GM19351 (cell line): ENCODE measurements around the gene EMX2.

Experiments
- ATAC-seq: cut with Tn5 transposase; IDR thresholded peaks from one replicate; pipeline ENCODE4 v1.9.1; 2021; ENCODE audit warnings: mild to moderate bottlenecking, moderate library complexity; ENCODE audit not compliant: unreplicated experiment

The EMX2 gene

GRCh38 chr10:117531371-117532002, 11.1 kb upstream of the EMX2 start:
- no peak for ATAC-seq

DNA sequence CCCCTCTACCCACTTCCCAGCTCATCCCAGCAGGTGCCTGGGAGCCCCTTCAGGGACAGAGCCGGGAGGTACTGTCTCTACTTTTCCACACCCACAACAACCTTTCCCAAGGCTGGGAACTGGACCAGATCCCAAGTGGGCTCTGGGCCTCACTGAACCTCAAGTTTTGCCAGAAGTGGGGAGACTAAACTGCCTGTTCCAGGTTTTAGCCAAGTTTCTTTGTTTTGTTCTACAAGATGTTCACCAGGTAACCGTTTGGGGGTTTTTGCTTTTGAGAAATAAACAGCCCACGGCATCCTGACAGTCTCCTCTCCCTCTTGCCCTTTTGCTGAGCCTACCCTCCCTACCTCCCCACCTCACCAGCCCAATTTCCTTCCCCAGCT, 10.6 kb upstream of the EMX2 start:
- no peak for ATAC-seq

DNA sequence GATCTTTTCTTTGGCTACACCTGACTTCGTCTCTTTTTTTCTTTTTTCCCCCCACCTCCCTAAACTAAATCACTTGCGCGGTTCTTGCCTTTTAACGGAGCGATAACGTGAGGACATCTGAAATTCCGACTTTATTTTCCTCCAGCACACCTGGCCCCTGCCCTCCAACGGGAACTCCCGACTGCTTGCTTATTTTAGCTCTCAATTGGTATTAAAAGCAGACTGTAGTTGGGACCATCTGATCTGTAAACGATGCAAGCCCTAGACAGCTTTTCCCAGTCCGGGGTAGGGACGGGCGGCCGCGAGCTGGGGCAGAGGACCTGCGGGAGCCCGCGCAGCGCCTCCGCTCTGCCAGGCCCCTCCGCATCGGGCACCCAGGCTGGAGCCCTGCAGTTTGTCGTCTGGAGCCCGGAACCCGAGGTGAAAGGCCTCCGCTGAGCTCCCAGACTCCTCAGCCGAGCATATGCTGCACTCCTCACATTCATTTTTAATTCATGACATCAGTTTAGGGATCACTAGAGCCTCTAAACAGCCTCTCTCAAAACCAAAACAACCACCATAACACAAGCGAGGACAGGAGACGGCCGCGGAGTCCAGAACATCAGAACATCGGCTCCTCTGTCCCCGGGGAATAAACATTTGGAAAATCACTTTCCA, 10.0 kb upstream of the EMX2 start:
- ATAC-seq, result no peak

- ATAC-seq, result no peak
Measured at GRCh38 chr10:117533507-117534281, 8.9 kb upstream of the EMX2 start.

GRCh38 chr10:117534321-117535297, 7.9 kb upstream of the EMX2 start:
- ATAC-seq, result no peak

DNA sequence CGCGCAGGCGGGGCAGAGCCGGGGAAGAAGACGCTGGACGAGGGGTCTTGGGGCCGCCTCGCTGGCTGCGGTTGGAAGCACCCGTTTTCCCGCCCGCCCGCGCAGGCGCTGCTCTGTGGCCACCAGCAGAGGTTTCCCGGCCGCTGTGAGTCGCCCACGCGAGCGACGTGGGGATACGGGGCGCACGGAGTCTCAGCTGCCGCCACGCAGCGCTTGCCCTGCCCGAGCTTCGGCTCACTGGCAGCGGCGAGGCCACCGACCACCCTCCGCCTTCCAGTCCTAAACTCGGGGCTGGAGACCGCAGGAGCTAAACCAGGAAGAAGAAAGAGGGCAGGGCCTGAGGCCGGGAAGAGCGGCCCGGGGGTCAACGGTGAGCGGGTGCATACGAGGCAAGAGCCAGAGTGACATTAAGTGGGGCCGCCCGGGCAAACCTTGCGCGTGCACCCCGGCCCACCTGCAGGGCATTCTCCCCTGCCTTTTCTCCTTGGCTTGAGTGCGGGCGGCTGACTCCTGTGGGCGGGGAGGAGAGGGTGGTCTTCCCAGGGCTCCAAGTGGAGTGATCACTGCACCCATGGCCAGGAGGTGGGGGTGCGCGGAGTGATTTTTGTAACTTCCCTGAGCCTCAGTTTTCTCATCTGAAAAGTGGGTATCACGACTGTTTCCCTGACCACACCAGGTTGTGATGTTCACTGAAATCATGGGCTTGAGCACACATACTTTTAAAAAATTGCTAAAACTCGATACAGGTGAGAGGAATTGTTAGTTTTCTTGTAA, 7.1 kb upstream of the EMX2 start:
- ATAC-seq, result no peak

DNA sequence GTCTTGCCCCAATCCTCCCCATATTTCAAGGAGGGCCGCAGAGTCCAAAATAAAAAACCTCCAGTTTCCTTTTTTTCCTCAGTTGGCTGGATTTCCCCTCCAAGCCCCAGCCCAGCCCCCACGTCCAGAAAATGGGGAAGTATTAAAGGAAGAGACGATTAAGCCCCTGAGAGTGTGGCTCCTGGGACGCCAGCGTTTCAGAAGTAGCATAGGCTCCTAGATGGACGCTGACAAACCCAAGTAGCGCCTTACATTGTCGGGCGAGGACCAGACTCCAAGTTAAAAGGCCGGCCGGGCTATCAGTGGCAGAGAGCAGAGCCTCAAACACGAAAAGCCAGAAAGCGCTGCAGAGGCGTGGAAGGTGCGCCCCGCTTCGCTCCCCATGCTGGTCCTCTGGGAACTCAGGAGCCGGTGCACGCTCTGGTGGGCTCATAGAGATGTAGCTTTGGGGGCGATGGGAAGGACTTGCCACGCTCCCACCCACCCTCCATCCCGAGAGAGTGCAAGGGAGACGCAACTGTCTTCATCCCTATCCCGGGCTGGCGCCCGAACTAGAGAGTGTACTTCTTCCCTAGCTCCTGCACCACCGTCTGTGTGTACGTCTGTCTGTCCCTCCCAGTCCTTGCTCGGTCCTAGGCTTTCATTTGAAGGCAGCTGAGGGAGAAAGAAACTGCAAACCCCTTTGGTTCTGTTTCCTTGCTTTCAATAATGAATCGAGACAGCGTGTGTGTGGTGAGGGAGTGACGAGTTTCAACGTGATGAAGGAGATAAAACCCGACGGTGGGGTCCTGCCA, 6.3 kb upstream of the EMX2 start:
- no peak for ATAC-seq

GRCh38 chr10:117536866-117537435, 5.6 kb upstream of the EMX2 start:
- ATAC-seq, result no peak

GRCh38 chr10:117537436-117537903, 5.1 kb upstream of the EMX2 start:
- ATAC-seq, result no peak

DNA sequence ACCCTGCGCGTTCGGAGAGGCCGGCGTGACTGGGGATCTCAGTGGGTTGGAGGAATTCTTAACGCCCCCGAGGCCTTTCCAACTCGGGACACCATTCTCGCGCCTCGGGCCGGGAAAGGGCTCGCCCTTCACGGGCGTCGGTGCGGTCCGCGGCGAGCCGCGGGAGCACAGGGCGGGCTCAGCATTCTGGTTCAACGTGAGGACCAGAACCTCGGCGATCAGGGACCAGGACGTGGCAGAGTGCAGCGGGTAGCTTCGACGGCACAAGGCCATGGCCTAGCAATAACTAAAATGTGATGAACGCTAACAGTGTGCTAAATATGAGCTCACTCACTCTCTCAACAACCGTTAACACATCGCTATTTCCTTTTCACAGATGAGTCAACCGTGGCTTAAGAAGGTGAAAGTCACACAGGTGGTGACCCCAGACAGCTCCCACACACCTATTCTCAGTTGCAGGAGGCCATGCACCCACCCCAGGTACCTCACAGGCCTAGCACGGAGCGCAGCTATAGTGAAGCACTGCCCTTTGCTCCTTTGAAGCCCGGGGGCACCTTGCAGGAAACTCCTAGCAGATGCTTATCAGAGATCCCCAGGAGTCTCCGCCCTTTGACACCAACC, 4.5 kb upstream of the EMX2 start:
- peak; percentile 52 for ATAC-seq

DNA sequence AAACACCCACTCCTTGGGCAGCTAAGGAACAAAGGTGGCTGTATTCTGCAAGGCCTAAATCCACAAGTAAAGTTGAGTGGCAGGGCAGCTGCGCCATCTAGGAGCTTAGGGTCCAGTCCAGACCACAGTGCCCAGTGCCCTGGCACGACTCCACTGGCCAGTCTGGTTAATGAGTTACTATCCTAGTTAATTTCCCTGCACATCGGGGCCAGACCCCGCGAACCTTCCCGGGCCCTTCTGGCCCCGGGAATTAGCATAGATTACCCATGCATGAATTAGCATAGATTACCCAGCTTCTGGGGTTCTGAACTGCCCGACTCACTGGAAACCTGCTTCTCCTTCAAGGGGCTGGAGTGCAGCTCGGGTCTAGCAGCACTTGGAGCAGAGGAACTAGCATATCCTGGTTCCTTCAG, 3.2 kb upstream of the EMX2 start:
- no peak for ATAC-seq

DNA sequence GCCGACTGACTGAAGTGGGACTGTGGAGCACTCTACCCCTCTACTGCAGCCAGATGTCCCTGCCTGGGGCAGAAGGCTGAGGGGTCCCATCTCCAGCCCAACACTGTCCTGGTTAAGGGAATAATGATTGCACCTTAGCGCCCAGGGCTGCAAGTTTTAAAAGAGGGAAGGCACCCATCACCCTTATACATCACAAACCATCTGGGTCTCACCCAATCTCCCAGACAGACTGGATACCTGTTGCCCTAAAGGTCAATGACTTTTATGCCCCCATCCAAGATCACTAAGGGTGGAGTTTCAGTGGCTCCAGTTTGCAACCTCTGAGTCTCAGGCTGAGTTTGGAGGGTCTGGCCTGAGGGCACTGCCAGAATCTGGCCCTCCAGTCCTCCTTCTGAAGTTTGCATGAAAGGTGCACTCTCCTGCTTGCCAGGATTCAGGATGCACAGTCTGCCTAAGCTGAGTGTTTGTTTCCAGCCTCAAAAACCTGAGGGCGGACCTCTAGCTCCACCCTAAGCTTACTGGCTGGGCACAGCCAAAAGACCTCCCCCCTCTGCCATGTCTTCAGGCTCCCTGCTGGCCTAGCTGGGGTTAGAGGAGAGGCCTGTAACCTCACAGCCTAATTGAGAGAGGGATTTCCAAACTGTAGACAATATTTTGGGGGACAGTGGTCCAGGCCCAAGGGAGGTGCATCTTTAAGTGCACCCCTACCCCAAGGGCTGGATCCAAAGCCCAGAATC, 2.5 kb upstream of the EMX2 start:
- ATAC-seq, result no peak

DNA sequence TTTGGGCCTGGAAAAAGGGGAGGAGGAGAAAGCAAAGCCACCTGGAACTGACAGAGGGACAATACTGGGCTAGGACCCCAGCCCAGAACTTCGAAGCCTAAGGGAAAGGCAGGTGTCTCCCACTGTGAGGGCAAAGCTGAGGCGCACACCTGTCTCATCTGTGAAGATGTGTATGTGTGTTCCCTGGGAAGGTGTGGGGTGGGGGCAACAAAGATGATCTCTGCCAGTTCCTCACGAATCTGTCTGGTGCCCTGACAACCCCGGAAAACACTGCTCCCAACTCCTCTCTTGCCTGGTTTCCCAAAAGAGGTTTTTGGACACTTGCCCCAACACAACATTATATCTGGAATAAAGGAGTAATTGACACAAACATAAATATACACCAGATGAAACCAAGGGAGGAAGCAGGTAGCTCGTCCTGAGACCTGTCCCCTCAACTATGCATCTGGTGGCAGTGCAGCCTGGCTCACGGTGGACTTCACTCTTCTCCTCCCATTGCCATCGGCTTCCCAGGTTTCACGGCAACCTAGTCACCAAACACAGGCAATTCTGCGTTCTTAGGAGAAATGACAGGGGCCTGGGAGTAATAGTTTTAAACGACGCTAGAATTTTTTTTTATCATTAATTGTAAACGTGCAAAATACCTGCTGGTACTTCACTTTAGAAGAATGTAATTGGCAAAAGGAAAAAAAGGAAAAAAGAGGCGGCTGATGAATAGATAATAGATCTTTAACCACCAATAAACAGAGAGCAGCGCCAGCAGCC, 1.7 kb upstream of the EMX2 start:
- ATAC-seq, result no peak

DNA sequence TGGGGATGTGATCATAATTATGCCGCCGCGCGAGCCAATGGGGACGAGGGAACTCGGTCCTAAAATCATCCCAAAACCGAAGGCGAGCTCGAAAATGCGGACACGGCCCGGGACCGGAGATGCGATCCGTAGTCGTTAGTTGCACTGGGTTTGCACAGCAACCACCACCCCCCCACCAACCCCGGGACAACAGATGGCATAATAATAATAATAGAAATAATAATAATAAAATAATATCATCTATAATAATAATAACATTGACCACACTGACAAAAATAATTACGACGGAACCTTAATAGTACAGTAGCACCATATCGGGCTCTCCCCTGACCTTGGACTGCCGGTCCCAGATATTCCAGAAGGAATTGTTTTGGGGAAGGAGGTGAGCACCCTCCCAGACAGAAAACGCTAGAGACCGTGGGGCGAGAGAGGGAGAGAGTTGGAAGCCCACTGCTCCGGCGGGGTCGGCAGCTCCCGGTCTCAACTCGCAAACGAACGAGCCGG, 1.1 kb upstream of the EMX2 start:
- no peak for ATAC-seq

DNA sequence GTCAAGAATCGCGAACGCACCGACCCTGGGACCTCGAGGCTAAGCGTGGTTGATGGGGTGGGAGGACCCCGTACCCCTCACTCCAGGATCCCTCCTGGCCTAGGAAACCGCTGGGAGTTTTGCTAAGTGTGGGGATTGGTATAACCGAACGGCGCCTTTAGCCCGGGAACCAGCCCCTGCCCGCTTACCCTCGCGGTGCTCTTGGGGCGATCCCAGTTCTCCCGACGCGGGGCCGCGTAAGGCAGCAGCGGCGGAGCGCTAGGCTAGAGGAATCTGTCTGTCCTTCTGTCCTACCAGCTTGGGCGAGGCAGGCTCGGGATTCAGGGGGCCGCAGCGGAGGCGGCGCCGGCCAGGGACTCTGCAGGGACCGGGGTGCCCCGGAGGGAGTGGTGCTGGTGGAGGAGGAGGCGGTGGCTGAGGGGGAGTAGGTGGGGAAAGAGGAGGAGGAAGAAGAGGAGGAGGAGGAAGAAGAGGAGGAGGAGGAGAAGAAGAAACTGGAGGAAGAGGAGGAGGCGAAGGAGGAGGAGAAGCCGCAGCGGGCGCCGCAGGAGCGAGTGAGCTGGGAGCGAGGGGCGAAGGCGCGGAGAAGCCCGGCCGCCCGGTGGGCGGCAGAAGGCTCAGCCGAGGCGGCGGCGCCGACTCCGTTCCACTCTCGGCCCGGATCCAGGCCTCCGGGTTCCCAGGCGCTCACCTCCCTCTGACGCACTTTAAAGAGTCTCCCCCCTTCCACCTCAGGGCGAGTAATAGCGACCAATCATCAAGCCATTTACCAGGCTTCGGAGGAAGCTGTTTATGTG, 439 bp upstream of the EMX2 start:
- no peak for ATAC-seq
